CD8-positive, alpha-beta memory T cell (primary cell): ENCODE measurements around the gene PLK2. TPM values are rescaled to one million over a fixed set of nuclear protein-coding genes. Genes with fewer than 3 reads are reported as not detected.

Experiments
- CTCF ChIA-PET: fragments of 350-600 bp; sonication (Branson Sonifier 250); formaldehyde crosslinking; loops from one replicate; lab custom pipeline; 2021; ENCODE audit warnings: antibody characterized with exemption; lab: Charles Lee
- POLR2A ChIA-PET: fragments of 350-600 bp; sonication (Branson Sonifier 250); formaldehyde crosslinking; loops from one replicate; lab custom pipeline; 2021; ENCODE audit warnings: antibody characterized with exemption; lab: Charles Lee
- DNase-seq, 5 donors: peaks; one replicate each; pipeline versions ENCODE4 v3.0.0 to v3.0.0-alpha.2; 2020 to 2022; ENCODE audit warnings: mixed read lengths in 1 of 5
- H3K27ac ChIP-seq: one replicate; pipeline ENCODE4 v1.7.0; 2013; ENCODE audit warnings: low read depth, mild to moderate bottlenecking, low read length, moderate library complexity
- H3K27me3 ChIP-seq: 2 replicates; pipeline ENCODE4 v1.7.0; 2013; ENCODE audit warnings: low read length, mild to moderate bottlenecking; ENCODE audit not compliant: insufficient read depth, poor library complexity, severe bottlenecking
- H3K36me3 ChIP-seq: 2 replicates; pipeline ENCODE4 v1.7.0; 2013; ENCODE audit warnings: mild to moderate bottlenecking, low read length, moderate library complexity; ENCODE audit not compliant: insufficient read depth
- H3K4me1 ChIP-seq: 2 replicates; pipeline ENCODE4 v1.7.0; 2013; ENCODE audit warnings: mild to moderate bottlenecking, low read length, moderate library complexity; ENCODE audit not compliant: insufficient read depth
- H3K4me3 ChIP-seq: 2 replicates; pipeline ENCODE4 v1.7.0; 2013; ENCODE audit warnings: mild to moderate bottlenecking, low read length
- H3K9me3 ChIP-seq: 2 replicates; pipeline ENCODE4 v1.7.0; 2013; ENCODE audit warnings: mild to moderate bottlenecking, low read length
- H3K27ac Mint-ChIP-seq, 8 donors: one replicate each; pipeline ENCODE4 v1.8.0; 2020 to 2021; ENCODE audit warnings: mixed read lengths in 8 of 8, mild to moderate bottlenecking in 6 of 8, inconsistent platforms in 3 of 8, moderate library complexity in 3 of 8
- H3K27me3 Mint-ChIP-seq, 2 donors: one replicate each; pipeline ENCODE4 v1.8.0; 2020 to 2021; ENCODE audit warnings: mixed read lengths in 2 of 2, mild to moderate bottlenecking in 1 of 2, moderate library complexity in 1 of 2
- H3K36me3 Mint-ChIP-seq, 3 donors: one replicate each; pipeline ENCODE4 v1.8.0; 2020 to 2021; ENCODE audit warnings: mixed read lengths in 3 of 3, inconsistent platforms in 1 of 3, mild to moderate bottlenecking in 1 of 3
- H3K4me1 Mint-ChIP-seq, 3 donors: one replicate each; pipeline ENCODE4 v1.8.0; 2020 to 2021; ENCODE audit warnings: mixed read lengths in 3 of 3, inconsistent platforms in 1 of 3, mild to moderate bottlenecking in 1 of 3
- H3K4me3 Mint-ChIP-seq, 7 donors: one replicate each; pipeline ENCODE4 v1.8.0; 2020 to 2021; ENCODE audit warnings: mixed read lengths in 7 of 7, mild to moderate bottlenecking in 6 of 7, moderate library complexity in 4 of 7, inconsistent platforms in 2 of 7
- H3K9me3 Mint-ChIP-seq, 5 donors: one replicate each; pipeline ENCODE4 v1.8.0; 2020 to 2022; ENCODE audit warnings: mixed read lengths in 5 of 5, mild to moderate bottlenecking in 3 of 5, moderate library complexity in 2 of 5, inconsistent platforms in 1 of 5
- polyA plus RNA-seq: library from polyadenylated mRNA; unstranded; fragments of 300-500 nt; fragmentation: Illumina TruSeq; gene quantifications from one replicate; pipeline ENCODE4 v1.2.3, GENCODE V29; 2021
- total RNA-seq, 2 experiments: library from RNA; stranded (reverse); gene quantifications; one replicate each; pipeline ENCODE4 v1.2.3, GENCODE V29; 2021

The PLK2 gene
- total RNA-seq (1 to 10 TPM; 2.5 to 3.0 TPM), polyA plus RNA-seq (5.2 TPM)

DNA sequence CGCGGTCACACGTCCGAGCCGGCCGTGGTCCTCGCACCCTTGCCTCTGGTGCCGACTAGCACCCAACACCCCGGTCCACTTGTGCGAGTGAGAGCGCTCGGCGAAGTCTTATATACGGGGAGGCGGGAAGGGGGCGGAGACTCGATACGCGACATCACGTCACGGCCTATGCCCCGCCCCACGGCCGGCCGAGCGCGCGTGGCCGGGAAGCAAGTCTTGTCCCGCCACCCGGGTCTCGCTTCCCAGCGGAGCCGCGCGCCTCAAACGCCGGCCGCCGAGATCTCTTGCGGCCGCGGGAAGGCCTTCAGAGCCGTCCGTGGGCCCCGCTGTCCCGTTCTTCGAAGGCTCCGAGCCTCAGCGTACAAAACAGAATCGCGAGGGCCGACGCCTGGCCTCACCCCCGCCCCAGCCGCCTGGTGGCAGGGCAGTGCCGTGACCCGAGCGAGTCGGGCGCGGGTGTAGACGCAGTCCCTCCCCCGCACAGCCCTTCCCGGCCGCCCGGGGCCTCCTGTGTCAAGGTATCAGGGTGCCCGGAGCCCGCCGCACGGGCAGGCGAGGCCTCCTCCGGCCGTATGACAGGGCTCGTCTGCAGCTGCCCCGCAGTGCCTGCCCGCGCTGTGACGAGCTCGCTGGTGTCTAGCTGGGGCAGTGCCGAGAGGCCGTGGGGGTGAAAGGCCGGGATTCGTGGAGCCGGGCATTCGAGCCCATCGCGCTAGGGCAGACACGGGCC lies at the start of gene PLK2:
PLK2 (minus strand) TSS at position 85 of the 730 bp plus-strand sequence. CDS start 127 bp downstream, outside the sequence.
- Mint-ChIP-seq H3K36me3 (peaks cover 0 to 1% (median 0%) of the 10 kb centered on the region in 3 donors), H3K9me3 (no peaks in the 10 kb centered on the region), H3K27ac (peak within 1 kb of the TSS; percentile 38 to 96 (median 82)), H3K4me1 (peaks cover 13 to 17% (median 17%) of the 10 kb centered on the region in 3 donors), H3K27me3 (peaks cover 19 to 22% of the 10 kb centered on the region in 2 donors), H3K4me3 (peak within 1 kb of the TSS; percentile 84 to 93 (median 87))
- peak within 1 kb of the TSS; percentile 52 for H3K27ac ChIP-seq
- ChIA-PET CTCF (interaction anchor here (0.8 to 3.7 kb wide), 9 partner anchors 10 to 1559 kb away, joined by 3 to 41 read pairs (median 5); no protein-coding TSS in a partner anchor), POLR2A (no interaction called here)
- H3K4me1 ChIP-seq = peaks cover 11% of the 10 kb centered on the region
- H3K27me3 ChIP-seq = no peaks in the 10 kb centered on the region
- H3K36me3 ChIP-seq = no peaks in the 10 kb centered on the region
- DNase-seq = peak; percentile 80 to 93 (median 87)
- no peaks in the 10 kb centered on the region for H3K9me3 ChIP-seq
- peak within 1 kb of the TSS; percentile 69 for H3K4me3 ChIP-seq

- CTCF ChIA-PET = no interaction called here
- DNase-seq = no peak
- H3K27ac Mint-ChIP-seq = no peak overlapping the region
- no peaks in the 10 kb centered on the region for H3K36me3 Mint-ChIP-seq
- no peak overlapping the region for H3K4me3 Mint-ChIP-seq
- POLR2A ChIA-PET = no interaction called here
- H3K4me1 ChIP-seq = no peaks in the 10 kb centered on the region
- H3K27me3 ChIP-seq = no peaks in the 10 kb centered on the region
- H3K9me3 ChIP-seq = no peaks in the 10 kb centered on the region
- H3K4me1 Mint-ChIP-seq = no peaks in the 10 kb centered on the region
- H3K36me3 ChIP-seq = no peaks in the 10 kb centered on the region
- no peak overlapping the region for H3K27ac ChIP-seq
- no peaks in the 10 kb centered on the region for H3K27me3 Mint-ChIP-seq
- H3K9me3 Mint-ChIP-seq = peaks cover 0 to 2% (median 0%) of the 10 kb centered on the region in 5 donors
- H3K4me3 ChIP-seq = no peak overlapping the region
These were observed 47.8 kb upstream of the PLK2 start for GRCh38 chr5:58507715-58508114.

GRCh38 chr5:58505971-58506640 lies 46.2 kb upstream of the PLK2 start:
- ChIA-PET CTCF (interaction anchor here (0.9 to 1.3 kb wide), 2 partner anchors 9 to 45 kb away, joined by 3 read pairs; no protein-coding TSS in a partner anchor), POLR2A (no interaction called here)
- H3K27me3 Mint-ChIP-seq = no peaks in the 10 kb centered on the region
- peaks cover 0 to 2% (median 0%) of the 10 kb centered on the region in 5 donors for H3K9me3 Mint-ChIP-seq
- H3K36me3 ChIP-seq = no peaks in the 10 kb centered on the region
- H3K27ac ChIP-seq = no peak overlapping the region
- no peaks in the 10 kb centered on the region for H3K4me1 ChIP-seq
- no peaks in the 10 kb centered on the region for H3K4me1 Mint-ChIP-seq
- no peak for DNase-seq
- H3K27me3 ChIP-seq = no peaks in the 10 kb centered on the region
- no peak overlapping the region for H3K4me3 ChIP-seq
- no peaks in the 10 kb centered on the region for H3K9me3 ChIP-seq
- no peaks in the 10 kb centered on the region for H3K36me3 Mint-ChIP-seq
- H3K27ac Mint-ChIP-seq = no peak overlapping the region
- H3K4me3 Mint-ChIP-seq = no peak overlapping the region

GRCh38 chr5:58505502-58505901 lies 45.6 kb upstream of the PLK2 start:
- Mint-ChIP-seq H3K4me3 (no peak overlapping the region), H3K4me1 (no peaks in the 10 kb centered on the region), H3K27ac (no peak overlapping the region), H3K9me3 (peaks cover 0 to 2% (median 0%) of the 10 kb centered on the region in 5 donors), H3K27me3 (no peaks in the 10 kb centered on the region), H3K36me3 (peaks cover 0 to 2% (median 0%) of the 10 kb centered on the region in 3 donors)
- ChIA-PET POLR2A (no interaction called here), CTCF (interaction anchor here (0.9 to 1.3 kb wide), 2 partner anchors 8 to 44 kb away, joined by 3 read pairs; no protein-coding TSS in a partner anchor)
- Histone ChIP-seq H3K4me3 (no peak overlapping the region), H3K27me3 (no peaks in the 10 kb centered on the region), H3K4me1 (no peaks in the 10 kb centered on the region), H3K36me3 (no peaks in the 10 kb centered on the region), H3K27ac (no peak overlapping the region), H3K9me3 (no peaks in the 10 kb centered on the region)
- no peak for DNase-seq

GRCh38 chr5:58504766-58505165 lies 44.9 kb upstream of the PLK2 start:
- no peak for DNase-seq
- Histone ChIP-seq H3K4me1 (no peaks in the 10 kb centered on the region), H3K27me3 (no peaks in the 10 kb centered on the region), H3K4me3 (no peak overlapping the region), H3K36me3 (no peaks in the 10 kb centered on the region), H3K27ac (no peak overlapping the region), H3K9me3 (no peaks in the 10 kb centered on the region)
- no peaks in the 10 kb centered on the region for H3K27me3 Mint-ChIP-seq
- H3K4me1 Mint-ChIP-seq = peaks cover 0 to 1% (median 0%) of the 10 kb centered on the region in 3 donors
- no peak overlapping the region for H3K4me3 Mint-ChIP-seq
- peaks cover 0 to 2% (median 0%) of the 10 kb centered on the region in 5 donors for H3K9me3 Mint-ChIP-seq
- POLR2A ChIA-PET = no interaction called here
- CTCF ChIA-PET = interaction anchor here (1.3 kb wide), 1 partner anchor 44 kb away, joined by 3 read pairs; no protein-coding TSS in a partner anchor
- H3K36me3 Mint-ChIP-seq = peaks cover 0 to 2% (median 0%) of the 10 kb centered on the region in 3 donors
- H3K27ac Mint-ChIP-seq = no peak overlapping the region

- H3K4me1 Mint-ChIP-seq = peaks cover 0 to 3% (median 0%) of the 10 kb centered on the region in 3 donors
- no peak overlapping the region for H3K27ac ChIP-seq
- H3K4me3 Mint-ChIP-seq = no peak overlapping the region
- H3K27me3 Mint-ChIP-seq = no peaks in the 10 kb centered on the region
- H3K36me3 Mint-ChIP-seq = peaks cover 0 to 2% (median 0%) of the 10 kb centered on the region in 3 donors
- no peak overlapping the region for H3K4me3 ChIP-seq
- CTCF ChIA-PET = no interaction called here
- no peaks in the 10 kb centered on the region for H3K9me3 ChIP-seq
- no peaks in the 10 kb centered on the region for H3K4me1 ChIP-seq
- H3K9me3 Mint-ChIP-seq = peaks cover 0 to 2% (median 0%) of the 10 kb centered on the region in 5 donors
- H3K36me3 ChIP-seq = no peaks in the 10 kb centered on the region
- POLR2A ChIA-PET = no interaction called here
- DNase-seq = no peak
- no peaks in the 10 kb centered on the region for H3K27me3 ChIP-seq
- H3K27ac Mint-ChIP-seq = no peak overlapping the region
These were observed 43.6 kb upstream of the PLK2 start for GRCh38 chr5:58503390-58504046.

GRCh38 chr5:58501778-58502417 lies 42.0 kb upstream of the PLK2 start:
- POLR2A ChIA-PET = no interaction called here
- no peak overlapping the region for H3K4me3 Mint-ChIP-seq
- H3K4me1 Mint-ChIP-seq = peaks cover 0 to 3% (median 0%) of the 10 kb centered on the region in 3 donors
- H3K9me3 ChIP-seq = no peaks in the 10 kb centered on the region
- DNase-seq = no peak
- H3K27ac ChIP-seq = no peak overlapping the region
- H3K36me3 ChIP-seq = no peaks in the 10 kb centered on the region
- no peaks in the 10 kb centered on the region for H3K27me3 ChIP-seq
- peaks cover 0 to 7% of the 10 kb centered on the region in 2 donors for H3K27me3 Mint-ChIP-seq
- H3K4me3 ChIP-seq = no peak overlapping the region
- no peaks in the 10 kb centered on the region for H3K4me1 ChIP-seq
- H3K9me3 Mint-ChIP-seq = no peaks in the 10 kb centered on the region
- no peak overlapping the region for H3K27ac Mint-ChIP-seq
- CTCF ChIA-PET = no interaction called here
- H3K36me3 Mint-ChIP-seq = peaks cover 0 to 2% (median 0%) of the 10 kb centered on the region in 3 donors
